ENCODE measurements around the gene ZNF774.
"Not testable (repeated sequence)": the region's sequence is repeated elsewhere in the genome, so short reads cannot be mapped to it uniquely, and the experiment has no call there.

The ZNF774 gene

GRCh38 chr15:90345857-90346256, 6.2 kb upstream of the ZNF774 start:
- DNase-seq (ENCODE audit: low read depth, low spot score): no peak

- DNase-seq (ENCODE audit: low read depth, low spot score): not testable (repeated sequence)
These were observed 4.5 kb upstream of the ZNF774 start for GRCh38 chr15:90347431-90348065.

GRCh38 chr15:90348456-90348855, 3.6 kb upstream of the ZNF774 start:
- no peak for DNase-seq (ENCODE audit: low read depth, low spot score)

GRCh38 chr15:90349072-90349471, 3.0 kb upstream of the ZNF774 start:
- DNase-seq (ENCODE audit: low read depth, low spot score): no peak

GRCh38 chr15:90349821-90350220, 2.3 kb upstream of the ZNF774 start:
- no peak for DNase-seq (ENCODE audit: low read depth, low spot score)

- DNase-seq (ENCODE audit: low read depth, low spot score): no peak
These were observed 491 bp upstream of the ZNF774 start for GRCh38 chr15:90351479-90352106.

- no peak for DNase-seq (ENCODE audit: low read depth, low spot score)
These were observed 2.9 kb downstream of the ZNF774 start for GRCh38 chr15:90354986-90355385.

- DNase-seq (ENCODE audit: low read depth, low spot score): no peak
These were observed 6.3 kb downstream of the ZNF774 start for GRCh38 chr15:90358124-90359033.

- no peak for DNase-seq (ENCODE audit: low read depth, low spot score)
These were observed 8.7 kb downstream of the ZNF774 start for GRCh38 chr15:90360746-90361145.

GRCh38 chr15:90362936-90363212, 10.8 kb downstream of the ZNF774 start:
- DNase-seq (ENCODE audit: low read depth, low spot score): no peak

- DNase-seq (ENCODE audit: low read depth, low spot score): no peak
These were observed 12.2 kb downstream of the ZNF774 start for GRCh38 chr15:90364251-90364650.

- DNase-seq (ENCODE audit: low read depth, low spot score): no peak
These were observed 13.5 kb downstream of the ZNF774 start for GRCh38 chr15:90365414-90366055.

- no peak for DNase-seq (ENCODE audit: low read depth, low spot score)
These were observed 15.5 kb downstream of the ZNF774 start for GRCh38 chr15:90367576-90367975.

GRCh38 chr15:90375071-90375470, 23.0 kb downstream of the ZNF774 start:
- no peak for DNase-seq (ENCODE audit: low read depth, low spot score)

GRCh38 chr15:90376789-90377188, 24.7 kb downstream of the ZNF774 start:
- DNase-seq (ENCODE audit: low read depth, low spot score): no peak

GRCh38 chr15:90379263-90379662, 27.2 kb downstream of the ZNF774 start:
- no peak for DNase-seq (ENCODE audit: low read depth, low spot score)

- DNase-seq (ENCODE audit: low read depth, low spot score): no peak
These were observed 29.4 kb downstream of the ZNF774 start for GRCh38 chr15:90381515-90381914.

- no peak for DNase-seq (ENCODE audit: low read depth, low spot score)
These were observed 30.2 kb downstream of the ZNF774 start for GRCh38 chr15:90382320-90382719.

GRCh38 chr15:90386221-90386620, 34.1 kb downstream of the ZNF774 start:
- no peak for DNase-seq (ENCODE audit: low read depth, low spot score)

GRCh38 chr15:90387534-90388461, 35.7 kb downstream of the ZNF774 start, which contains the start of gene IQGAP1:
Gene IQGAP1, plus strand, starts transcription at chr15:90388242. Its CDS starts 100 bp downstream, at chr15:90388342.
- DNase-seq (ENCODE audit: low read depth, low spot score): peak; percentile 80

Data from brain pericyte (primary cell).